ENCODE results near the gene MT1A. TPM values are rescaled to one million over a fixed set of nuclear protein-coding genes. Genes with fewer than 3 reads are reported as not detected.
A peak's percentile ranks its signal among the peaks of the same experiment; 100 is the strongest.

Gene MT1A
- total RNA-seq, 2 experiments from 2014 or later, result not detected

DNA sequence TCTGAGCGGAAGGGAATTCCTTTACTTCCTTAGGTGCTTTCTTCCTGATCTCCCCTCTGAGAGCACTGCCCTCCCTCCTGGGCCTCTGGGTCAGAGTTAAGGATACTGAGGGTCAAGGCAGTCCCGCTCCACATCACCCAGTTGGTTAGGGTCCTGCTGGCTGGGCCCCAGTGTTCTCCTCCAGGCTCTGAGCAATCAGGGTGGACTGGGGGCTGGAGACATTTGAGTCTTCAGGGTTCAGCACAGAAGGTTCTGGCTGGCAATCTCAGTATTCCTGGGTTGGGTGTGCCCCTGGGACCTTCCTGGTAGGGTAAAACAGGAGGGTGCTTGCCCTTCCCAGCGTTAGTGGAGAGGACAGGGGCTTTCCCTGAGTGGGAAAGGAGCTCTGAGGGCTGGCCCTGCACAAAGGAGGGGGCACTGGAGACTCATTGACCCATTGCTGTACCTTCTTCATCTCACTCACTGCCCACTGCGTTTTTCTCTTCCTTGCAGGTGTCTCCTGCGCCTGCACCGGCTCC, 5.6 kb upstream of the MT1A start:
- intact Hi-C loops (cut with DNase I, micrococcal nuclease), result no loop called here
- ChIA-PET POLR2A (no interaction called here), CTCF (no interaction called here)
- ATAC-seq (ENCODE audit: poor library complexity), result no peak
- Mint-ChIP-seq H3K27me3 (peaks cover 93% of the 10 kb centered on the region), H3K4me3 (peak overlapping the region; percentile 60), H3K27ac (no peak overlapping the region), H3K9me3 (no peaks in the 10 kb centered on the region), H3K4me1 (ENCODE audit: low read depth) (peaks cover 50% of the 10 kb centered on the region), H3K36me3 (ENCODE audit: low read depth) (no peaks in the 10 kb centered on the region)
- Histone ChIP-seq H3K36me3 (ENCODE audit: insufficient read depth, low read length) (no peaks in the 10 kb centered on the region), H3K4me3 (ENCODE audit: low read length) (no peak overlapping the region), H3K4me1 (ENCODE audit: insufficient read depth, low read length) (peaks cover 42% of the 10 kb centered on the region), H3K27me3 (ENCODE audit: control insufficient read depth in 1 of 2, insufficient read depth in 2 of 2, low read length in 2 of 2) (peaks cover 60 to 70% of the 10 kb centered on the region in 2 experiments), H3K27ac (ENCODE audit: low read depth in 1 of 2, low read length in 2 of 2) (no peak overlapping the region), H3K9me3 (ENCODE audit: control insufficient read depth in 1 of 2, insufficient read depth in 1 of 2, low read length in 2 of 2) (peaks cover 0 to 13% of the 10 kb centered on the region in 2 experiments)
- no peak for DNase-seq
- TF ChIP-seq, protein P1, sequence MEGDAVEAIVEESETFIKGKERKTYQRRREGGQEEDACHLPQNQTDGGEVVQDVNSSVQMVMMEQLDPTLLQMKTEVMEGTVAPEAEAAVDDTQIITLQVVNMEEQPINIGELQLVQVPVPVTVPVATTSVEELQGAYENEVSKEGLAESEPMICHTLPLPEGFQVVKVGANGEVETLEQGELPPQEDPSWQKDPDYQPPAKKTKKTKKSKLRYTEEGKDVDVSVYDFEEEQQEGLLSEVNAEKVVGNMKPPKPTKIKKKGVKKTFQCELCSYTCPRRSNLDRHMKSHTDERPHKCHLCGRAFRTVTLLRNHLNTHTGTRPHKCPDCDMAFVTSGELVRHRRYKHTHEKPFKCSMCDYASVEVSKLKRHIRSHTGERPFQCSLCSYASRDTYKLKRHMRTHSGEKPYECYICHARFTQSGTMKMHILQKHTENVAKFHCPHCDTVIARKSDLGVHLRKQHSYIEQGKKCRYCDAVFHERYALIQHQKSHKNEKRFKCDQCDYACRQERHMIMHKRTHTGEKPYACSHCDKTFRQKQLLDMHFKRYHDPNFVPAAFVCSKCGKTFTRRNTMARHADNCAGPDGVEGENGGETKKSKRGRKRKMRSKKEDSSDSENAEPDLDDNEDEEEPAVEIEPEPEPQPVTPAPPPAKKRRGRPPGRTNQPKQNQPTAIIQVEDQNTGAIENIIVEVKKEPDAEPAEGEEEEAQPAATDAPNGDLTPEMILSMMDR (IDR thresholded peaks at IDR 0.05), result no peak

DNA sequence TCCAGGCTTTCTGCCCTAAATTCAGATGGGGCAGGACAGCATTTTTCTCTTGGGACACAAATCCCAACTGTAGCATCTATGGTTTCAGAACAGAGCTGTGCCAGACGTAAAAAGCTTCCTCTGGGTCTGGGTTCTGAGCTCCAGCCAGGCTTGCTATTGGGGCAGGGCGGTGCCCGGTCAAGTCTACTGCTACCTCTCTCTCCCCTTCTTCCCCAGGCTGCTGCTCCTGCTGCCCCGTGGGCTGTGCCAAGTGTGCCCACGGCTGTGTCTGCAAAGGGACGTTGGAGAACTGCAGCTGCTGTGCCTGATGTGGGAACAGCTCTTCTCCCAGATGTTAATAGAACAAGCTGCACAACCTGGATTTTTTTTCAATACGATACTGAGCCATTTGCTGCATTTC, 4.9 kb upstream of the MT1A start:
- H3K4me3 Mint-ChIP-seq, result no peak overlapping the region
- CTCF ChIA-PET, result no interaction called here
- TF ChIP-seq, protein P1 (IDR thresholded peaks at IDR 0.05), result no peak
- Histone ChIP-seq H3K9me3 (ENCODE audit: control insufficient read depth in 1 of 2, insufficient read depth in 1 of 2, low read length in 2 of 2) (peaks cover 0 to 13% of the 10 kb centered on the region in 2 experiments), H3K4me1 (ENCODE audit: insufficient read depth, low read length) (peaks cover 48% of the 10 kb centered on the region), H3K36me3 (ENCODE audit: insufficient read depth, low read length) (no peaks in the 10 kb centered on the region), H3K4me3 (ENCODE audit: low read length) (no peak overlapping the region), H3K27me3 (ENCODE audit: control insufficient read depth in 1 of 2, insufficient read depth in 2 of 2, low read length in 2 of 2) (peaks cover 63 to 77% of the 10 kb centered on the region in 2 experiments), H3K27ac (ENCODE audit: low read depth in 1 of 2, low read length in 2 of 2) (no peak overlapping the region)
- H3K36me3 Mint-ChIP-seq (ENCODE audit: low read depth), result no peaks in the 10 kb centered on the region
- intact Hi-C loops (cut with DNase I, micrococcal nuclease), result no loop called here
- H3K9me3 Mint-ChIP-seq, result no peaks in the 10 kb centered on the region
- no peak overlapping the region for H3K27ac Mint-ChIP-seq
- DNase-seq (no peak), ATAC-seq (ENCODE audit: poor library complexity) (no peak)
- peaks cover 95% of the 10 kb centered on the region for H3K27me3 Mint-ChIP-seq
- H3K4me1 Mint-ChIP-seq (ENCODE audit: low read depth), result peaks cover 53% of the 10 kb centered on the region
- POLR2A ChIA-PET, result no interaction called here

DNA sequence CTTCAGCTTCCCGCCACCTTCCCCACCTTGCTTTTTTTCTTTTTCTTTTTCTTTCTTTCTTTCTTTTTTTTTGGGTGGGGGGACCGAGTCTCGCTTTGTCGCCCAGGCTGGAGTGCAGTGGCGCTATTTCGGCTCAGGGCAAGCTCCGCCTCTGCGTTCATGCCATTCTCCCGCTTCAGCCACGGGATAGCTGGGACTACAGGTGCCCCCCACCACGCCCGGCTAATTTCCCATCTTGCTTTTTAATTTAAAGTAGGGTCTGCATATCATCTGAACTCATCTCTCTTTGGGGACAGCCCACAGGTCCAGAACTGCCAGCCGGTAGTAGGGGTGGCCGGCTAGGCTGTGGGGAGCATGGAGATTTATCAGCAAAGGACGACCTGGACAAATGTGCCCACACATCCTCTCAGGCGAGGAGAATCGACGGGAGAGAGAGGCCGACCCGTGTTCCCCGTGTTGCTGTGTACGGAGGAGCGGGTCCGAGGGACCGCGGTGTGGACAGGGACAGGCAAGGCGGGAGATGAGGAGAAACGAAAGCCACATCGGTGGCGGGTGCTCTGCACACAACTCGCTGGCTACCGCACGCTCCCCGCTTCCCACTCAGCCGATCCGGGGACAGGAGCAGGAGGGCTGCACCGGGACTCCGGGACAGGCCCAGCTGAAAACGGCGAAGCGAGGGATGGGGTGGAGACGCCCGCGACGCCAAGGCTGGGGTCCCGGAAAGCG, 3.6 kb upstream of the MT1A start:
- peaks cover 76 to 90% of the 10 kb centered on the region in 2 experiments for H3K27me3 ChIP-seq (ENCODE audit: control insufficient read depth in 1 of 2, insufficient read depth in 2 of 2, low read length in 2 of 2)
- no peak overlapping the region for H3K27ac ChIP-seq (ENCODE audit: low read depth in 1 of 2, low read length in 2 of 2)
- TF ChIP-seq, protein P1 (IDR thresholded peaks at IDR 0.05), result no peak
- H3K4me3 ChIP-seq (ENCODE audit: low read length), result peak overlapping the region; percentile 19
- Mint-ChIP-seq H3K27ac (no peak overlapping the region), H3K4me1 (ENCODE audit: low read depth) (peaks cover 56% of the 10 kb centered on the region), H3K9me3 (no peaks in the 10 kb centered on the region), H3K27me3 (peaks cover 95% of the 10 kb centered on the region), H3K4me3 (peak overlapping the region; percentile 74), H3K36me3 (ENCODE audit: low read depth) (no peaks in the 10 kb centered on the region)
- intact Hi-C loops (cut with DNase I, micrococcal nuclease), result no loop called here
- no peaks in the 10 kb centered on the region for H3K36me3 ChIP-seq (ENCODE audit: insufficient read depth, low read length)
- peaks cover 49% of the 10 kb centered on the region for H3K4me1 ChIP-seq (ENCODE audit: insufficient read depth, low read length)
- DNase-seq (no peak), ATAC-seq (ENCODE audit: poor library complexity) (no peak)
- ChIA-PET CTCF (no interaction called here), POLR2A (no interaction called here)
- peaks cover 0 to 13% of the 10 kb centered on the region in 2 experiments for H3K9me3 ChIP-seq (ENCODE audit: control insufficient read depth in 1 of 2, insufficient read depth in 1 of 2, low read length in 2 of 2)
